NCI-H1930 (cell line): ENCODE measurements around the gene USP46.

Experiments
- DNase-seq, 2 experiments: peaks; one replicate each; lab custom pipeline; 2025; lab: John Stamatoyannopoulos, UW

The USP46 gene

DNA sequence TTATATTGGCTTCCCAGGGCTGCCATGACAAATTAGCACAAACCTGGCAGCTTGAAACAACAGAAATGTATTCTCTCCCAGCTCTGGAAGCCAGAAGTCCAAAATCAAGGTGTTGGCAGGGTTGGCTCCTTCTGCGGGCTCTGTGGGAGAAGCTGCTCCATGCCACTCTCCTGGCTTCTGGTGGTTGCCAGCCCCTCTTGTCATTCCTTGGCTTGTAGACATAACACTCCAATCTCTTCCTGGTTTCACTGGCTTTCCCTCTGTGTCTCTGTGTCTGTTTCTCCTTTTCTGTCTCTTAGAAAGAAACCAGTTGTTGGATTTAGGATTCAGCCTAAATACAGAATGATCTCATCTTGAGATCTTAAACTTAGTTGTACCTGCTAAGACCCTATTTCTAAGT is 85.5 kb downstream of the USP46 start:
- no peak for DNase-seq

DNA sequence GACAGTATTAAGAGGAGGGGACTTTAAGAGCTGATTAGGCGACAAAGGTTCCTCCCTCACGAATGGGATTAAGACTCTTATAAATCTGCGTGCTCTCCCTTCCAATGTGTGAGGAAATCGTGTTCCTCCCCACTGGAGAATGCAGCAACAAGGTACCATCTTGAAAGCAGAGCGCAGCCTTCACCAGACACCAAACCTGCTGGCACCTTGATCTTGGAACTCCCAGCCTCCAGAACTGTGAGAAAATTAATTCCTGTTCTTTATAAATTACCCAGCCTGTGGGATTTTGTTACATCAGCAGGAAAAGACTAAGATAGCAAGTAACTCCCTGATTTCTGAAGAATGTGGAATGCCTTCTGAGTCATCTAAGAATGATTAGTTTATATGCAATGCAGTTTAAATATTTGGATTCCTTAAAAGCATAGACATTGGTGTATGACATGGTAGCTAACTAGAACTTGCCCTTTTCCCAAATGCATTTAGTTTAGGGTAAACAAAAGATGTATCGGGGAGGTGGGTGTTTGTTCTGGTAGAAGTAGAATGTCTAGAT is 86.1 kb downstream of the USP46 start:
- no peak for DNase-seq

DNA sequence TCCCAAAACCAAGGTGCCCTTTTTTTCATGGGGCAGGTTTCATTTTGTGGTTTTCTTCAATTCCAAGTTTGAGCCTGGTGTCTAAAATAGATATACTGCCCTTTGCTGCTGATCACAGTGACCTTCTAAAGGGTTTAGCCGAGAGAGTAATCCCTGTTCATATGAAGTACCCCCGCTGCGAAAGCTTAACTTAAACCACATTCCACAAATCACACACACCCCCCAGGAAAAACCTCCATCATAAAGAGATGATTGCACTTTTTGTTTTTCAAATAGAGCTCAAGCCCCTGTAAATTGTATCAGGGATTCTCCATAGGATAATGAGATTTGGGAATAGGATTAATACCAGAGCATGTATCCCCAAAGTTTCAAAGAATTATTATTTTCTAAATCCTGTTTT is 90.8 kb downstream of the USP46 start:
- no peak for DNase-seq

DNA sequence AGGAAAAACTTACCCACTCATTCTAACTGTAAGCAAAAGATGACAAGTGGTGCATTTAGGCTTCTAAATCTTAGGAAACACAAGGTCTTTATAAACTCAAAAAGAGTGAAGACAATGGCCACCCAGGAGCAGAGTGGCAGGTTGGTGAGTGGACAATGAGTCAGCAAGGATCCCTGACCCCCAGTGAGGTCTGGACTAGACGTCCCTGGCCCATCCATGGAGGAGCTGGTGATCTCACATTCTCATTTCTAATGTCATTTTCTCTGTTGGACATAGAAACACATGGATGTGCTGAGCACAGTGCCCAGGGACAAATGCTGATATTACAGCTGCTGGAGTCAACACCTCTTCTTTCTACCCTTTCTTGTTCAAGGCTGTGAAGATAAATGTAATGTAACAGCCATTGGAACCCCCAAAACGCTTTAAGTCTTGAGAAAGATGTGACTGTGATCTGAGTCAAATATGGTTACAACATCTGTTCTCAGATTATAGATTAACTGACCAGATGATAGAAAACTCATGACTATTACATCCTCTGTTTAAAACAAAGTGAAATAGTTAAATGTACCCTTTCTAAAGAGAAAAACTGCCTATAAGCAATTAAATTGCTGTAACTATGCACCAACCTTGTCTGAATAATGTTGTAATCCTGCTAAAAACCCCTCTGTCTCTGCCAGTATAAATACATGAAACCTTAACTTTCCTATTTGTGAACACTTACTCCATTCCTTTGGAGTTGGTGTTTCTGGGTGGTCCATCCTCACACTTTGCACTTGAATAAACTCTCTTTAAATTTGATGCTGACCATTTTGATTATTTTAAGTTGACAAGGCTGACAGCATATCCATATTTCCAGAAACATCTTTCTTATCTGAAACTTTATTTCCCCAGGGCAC is 92.7 kb downstream of the USP46 start:
- no peak for DNase-seq

DNA sequence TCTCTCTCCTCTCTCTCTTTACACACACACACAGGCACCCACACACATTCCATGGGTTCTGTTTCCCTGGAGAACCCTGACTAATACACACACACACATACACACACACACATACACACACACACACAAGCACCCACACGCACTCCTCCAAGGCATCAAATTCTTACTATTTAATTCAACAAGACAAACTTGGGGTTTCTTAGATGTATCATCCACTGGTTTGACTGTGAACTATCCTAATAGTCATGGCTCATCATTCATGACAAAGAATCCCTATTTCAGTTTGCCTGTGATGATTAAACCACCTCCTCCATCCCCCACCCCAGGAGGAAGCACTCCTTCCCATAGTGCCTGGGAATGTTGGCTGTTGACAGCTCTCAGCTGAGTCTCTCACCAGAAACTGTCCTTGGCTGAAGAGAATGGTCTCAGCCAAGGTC is 98.2 kb downstream of the USP46 start:
- no peak for DNase-seq

DNA sequence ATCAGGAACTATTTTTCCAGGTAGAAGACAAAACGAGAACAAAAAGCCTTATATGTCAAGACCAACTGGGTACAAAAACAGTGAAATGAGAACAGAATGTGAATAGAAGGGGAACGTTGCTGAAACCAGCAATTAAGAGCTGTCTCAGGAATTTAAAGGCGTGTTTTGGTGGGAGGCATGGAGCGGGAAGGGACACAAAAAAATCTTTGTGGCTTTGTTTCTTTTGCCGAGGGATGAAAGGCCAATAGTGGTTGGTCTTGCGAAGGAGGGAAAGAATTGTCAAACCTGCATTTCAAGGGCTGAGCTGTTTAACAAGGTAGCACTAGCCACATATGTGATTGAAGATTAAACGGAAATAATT is 103.8 kb downstream of the USP46 start:
- DNase-seq: no peak

DNA sequence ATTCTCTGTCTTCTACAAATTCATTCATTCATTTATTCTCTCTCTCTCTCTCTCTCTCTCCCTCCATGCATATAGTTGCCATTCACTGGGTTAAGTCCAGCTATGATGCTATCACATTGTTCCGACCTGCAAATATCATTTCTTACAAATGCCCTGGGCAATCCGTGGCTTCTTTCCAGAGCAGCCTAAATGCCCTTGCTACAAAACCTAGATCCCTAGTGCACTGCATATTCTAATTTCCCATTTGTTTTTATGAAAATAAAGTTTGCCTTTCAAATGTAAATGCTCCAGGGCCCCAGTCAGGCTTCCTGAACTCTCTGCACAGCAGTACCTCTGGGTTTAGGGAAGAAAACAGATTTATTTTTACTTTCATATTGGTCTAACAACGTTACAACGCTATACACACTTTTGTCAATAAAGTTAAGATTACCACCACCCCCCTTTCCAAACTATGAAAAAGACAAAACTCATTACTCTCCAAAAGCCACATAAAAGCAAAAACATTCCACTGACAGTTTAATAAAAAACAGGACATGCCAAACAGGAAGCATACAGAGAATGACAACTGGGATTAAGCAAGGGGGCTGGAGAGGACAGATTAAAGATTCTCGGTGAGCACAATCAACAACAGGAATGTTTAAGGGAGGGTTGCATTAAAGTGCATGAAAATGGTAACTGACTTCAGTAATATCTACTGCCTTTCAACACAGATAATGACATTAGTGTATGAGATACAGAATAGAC is 104.3 kb downstream of the USP46 start:
- no peak for DNase-seq

DNA sequence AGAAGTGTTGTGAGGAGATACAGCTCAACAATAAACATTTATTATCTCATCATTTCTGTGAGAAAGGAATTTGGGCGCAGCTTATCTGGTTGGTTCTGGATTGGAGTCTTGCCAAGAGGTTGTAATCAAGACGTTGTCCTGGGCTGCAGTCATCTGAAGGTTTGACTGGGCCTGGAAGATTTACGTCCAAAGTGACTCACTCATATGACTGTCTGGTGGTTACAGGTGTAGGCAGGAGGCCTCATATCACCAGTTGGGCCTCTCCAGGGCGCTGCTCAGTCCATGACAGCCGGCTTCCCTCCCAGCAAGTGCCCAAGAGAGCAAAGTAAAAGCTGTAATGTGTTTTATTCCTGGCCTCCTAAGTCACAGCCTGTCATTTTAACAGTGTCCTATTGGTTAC is 106.3 kb downstream of the USP46 start:
- DNase-seq: no peak

DNA sequence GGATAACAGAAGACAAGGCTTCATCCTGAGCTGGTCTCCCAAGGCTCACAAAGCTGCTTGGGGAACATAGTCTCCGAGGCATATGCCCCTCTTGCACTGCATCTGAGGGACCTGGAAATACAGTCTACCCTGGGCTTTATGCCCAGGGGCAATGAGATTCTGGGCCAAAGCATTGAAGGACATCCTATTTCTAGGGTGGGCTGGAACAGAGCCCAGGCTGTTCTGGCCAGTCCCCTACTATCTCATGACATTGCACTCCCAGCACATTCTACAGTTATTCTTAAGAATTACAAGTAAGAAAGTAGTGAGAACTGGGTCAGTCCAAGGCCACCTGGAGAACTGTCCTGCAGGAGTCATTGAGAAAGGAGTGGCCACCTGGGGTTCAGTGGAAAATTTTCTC is 107.6 kb downstream of the USP46 start:
- DNase-seq: no peak

DNA sequence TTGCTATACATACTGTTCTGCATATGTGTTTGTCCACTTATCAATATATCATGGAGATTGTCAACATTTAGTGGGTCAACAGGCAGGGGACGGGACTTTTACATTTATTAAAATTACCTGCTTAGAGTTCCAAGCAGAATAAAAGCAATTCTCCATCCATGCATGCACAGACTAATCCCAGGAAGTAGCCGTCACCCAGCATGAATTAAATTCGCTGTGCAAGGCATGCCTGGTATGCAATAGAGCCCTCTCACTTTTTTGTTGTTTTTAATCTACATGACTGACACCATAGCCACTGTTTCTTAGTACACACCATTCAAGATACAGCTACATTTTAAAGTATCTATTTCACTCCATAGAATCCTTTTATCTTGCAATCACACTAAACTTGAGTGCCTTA is 108.9 kb downstream of the USP46 start:
- no peak for DNase-seq

DNA sequence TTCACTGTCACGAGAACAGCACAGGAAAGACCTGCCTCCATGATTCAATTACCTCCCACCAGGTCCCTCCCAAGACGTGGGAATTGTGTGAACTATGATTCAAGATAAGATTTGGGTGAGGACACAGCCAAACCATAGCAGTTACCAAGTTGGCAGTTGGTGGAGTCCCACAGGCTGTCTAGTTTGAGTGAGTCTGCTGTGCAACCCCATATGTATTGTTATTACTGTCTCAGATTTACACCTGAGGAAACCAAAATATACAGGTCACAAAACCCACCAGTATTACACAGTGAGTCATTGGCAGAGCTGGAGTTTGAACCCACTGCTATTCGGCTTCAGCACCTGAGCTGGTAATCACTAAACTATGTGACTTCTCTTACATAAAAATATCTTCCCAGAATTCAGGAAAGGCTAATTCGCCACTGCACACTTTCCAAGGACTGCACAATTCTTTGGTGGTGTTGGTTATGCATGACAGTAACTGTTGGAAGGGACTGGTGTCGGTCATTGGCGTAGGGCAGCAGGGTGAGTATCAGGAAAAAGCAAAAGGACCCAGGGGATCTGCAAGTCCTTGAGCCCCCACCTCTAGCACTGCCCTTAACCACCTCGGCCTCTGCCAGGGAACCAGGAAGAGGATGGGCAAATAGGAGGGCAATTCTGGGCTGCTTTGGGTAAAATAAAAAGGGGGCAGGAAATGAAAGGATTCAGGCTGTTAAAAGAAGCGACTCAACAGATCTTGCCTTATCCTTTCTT is 110.1 kb downstream of the USP46 start:
- DNase-seq: no peak

DNA sequence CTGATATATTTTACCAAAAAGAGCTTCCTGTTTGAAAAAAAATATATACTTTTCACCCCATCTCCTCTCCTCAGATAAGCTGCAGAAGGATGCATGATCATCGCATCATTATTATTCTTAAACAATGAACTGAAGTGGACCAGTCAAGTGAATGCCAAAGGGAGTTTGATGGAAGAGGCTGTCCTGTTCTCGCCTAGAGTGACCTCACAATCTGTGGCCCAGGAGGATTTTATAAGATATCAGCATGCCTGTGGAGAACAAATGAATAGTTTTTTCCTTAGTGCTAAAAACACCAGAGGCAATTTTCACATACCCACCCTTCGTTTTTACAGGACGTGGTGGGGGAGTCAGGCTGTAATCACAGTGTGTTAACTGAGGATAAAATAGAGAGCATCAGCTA is 112.7 kb downstream of the USP46 start:
- DNase-seq: no peak

DNA sequence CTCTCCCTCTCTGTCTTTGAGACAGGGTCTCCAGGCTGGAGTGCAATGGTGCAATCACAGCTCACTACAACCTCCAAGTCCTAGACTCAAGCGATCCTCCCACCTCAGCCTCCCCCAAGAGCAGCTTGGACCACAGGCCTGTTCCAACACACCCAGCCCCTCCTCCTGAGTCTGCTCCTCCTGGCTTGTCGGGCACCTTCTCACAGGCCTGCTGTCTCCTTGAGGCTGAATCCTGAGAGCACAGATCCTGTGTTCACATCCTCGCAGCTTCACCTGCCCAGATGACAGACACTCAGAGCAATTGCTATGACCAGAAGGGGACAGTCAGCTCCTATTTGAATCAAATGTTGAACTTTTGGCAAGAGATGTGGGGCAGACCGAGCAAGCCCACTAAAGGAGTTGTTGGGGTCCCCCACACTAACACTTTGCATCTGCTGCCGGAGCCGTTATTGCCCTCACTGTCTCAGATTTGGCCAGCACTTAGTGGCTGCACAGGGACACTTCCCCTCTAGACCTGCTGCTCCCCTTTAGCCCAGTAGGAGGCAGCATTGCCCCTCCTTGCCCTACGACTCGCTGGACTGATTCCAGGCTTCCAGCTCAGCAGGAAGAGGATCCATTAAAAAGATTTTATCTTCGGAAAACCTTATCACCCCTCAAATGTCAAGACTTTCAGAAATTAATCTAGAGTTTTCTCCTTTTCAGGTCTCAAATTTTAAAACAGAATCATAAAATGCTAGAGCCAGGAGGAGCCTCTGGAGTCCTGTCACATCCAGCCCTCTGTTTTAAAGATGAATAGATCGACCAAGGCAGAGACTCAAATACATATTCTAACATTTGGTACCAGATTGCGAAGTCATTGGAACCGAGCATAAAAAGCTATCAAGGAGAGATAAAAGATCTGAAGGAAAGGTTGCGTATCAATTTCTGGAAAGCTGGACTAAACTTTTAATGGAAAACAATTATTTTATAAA is 113.7 kb downstream of the USP46 start:
- peak; percentile 5 to 33 for DNase-seq
